Spleen (tissue), 11 donors: ENCODE data around the gene CNTD1. TPM values are rescaled to one million over a fixed set of nuclear protein-coding genes. Genes with fewer than 3 reads are reported as not detected.

ENCODE experiments used
- DNase-seq: peaks from one replicate; pipeline ENCODE4 v3.0.0-alpha.2; 2020
- H3K27ac ChIP-seq, 8 donors: fragments of 200-600 bp; sonication (generic) in 7 of 8; 1 replicate in 4 of 8; 2 replicates in 4 of 8; pipeline versions ENCODE4 v1.5.0 to v1.8.0; 2016 to 2021; ENCODE audit warnings: inconsistent platforms in 4 of 8, mild to moderate bottlenecking in 4 of 8, moderate library complexity in 1 of 8
- H3K27me3 ChIP-seq, 7 donors: fragments of 200-600 bp; sonication (generic) in 6 of 7; replicated peaks in 1 of 7; 1 replicate in 4 of 7; 2 replicates in 3 of 7; pipeline versions ENCODE4 v1.5.0 to v1.8.0; 2016 to 2021; ENCODE audit warnings: inconsistent platforms in 3 of 7, mild to moderate bottlenecking in 1 of 7
- H3K36me3 ChIP-seq, 6 donors: fragments of 200-600 bp; sonication (generic) in 5 of 6; 1 replicate in 4 of 6; 2 replicates in 2 of 6; pipeline versions ENCODE4 v1.5.0 to v1.8.0; 2016 to 2021; ENCODE audit warnings: inconsistent platforms in 2 of 6
- H3K4me1 ChIP-seq, 6 donors: fragments of 200-600 bp; sonication (generic) in 5 of 6; 1 replicate in 3 of 6; 2 replicates in 3 of 6; pipeline versions ENCODE4 v1.5.0 to v1.8.0; 2016 to 2021; ENCODE audit warnings: inconsistent platforms in 3 of 6
- H3K4me3 ChIP-seq, 8 donors: fragments of 200-600 bp; sonication (generic) in 7 of 8; 1 replicate in 4 of 8; 2 replicates in 4 of 8; pipeline versions ENCODE4 v1.5.0 to v1.8.0; 2016 to 2021; ENCODE audit warnings: inconsistent platforms in 4 of 8, mild to moderate bottlenecking in 4 of 8, moderate library complexity in 2 of 8
- H3K9me3 ChIP-seq, 8 donors: fragments of 200-600 bp; sonication (generic) in 7 of 8; 1 replicate in 4 of 8; 2 replicates in 4 of 8; pipeline versions ENCODE4 v1.5.0 to v1.8.0; 2016 to 2021; ENCODE audit warnings: inconsistent platforms in 4 of 8
- POLR2A ChIP-seq, 3 donors: fragments of 450-650 bp; IDR thresholded peaks; one replicate each; pipeline ENCODE4 v1.5.1; 2017; ENCODE audit warnings: antibody characterized with exemption in 3 of 3, mild to moderate bottlenecking in 1 of 3
- POLR2AphosphoS5 ChIP-seq, 3 donors: sonication (generic); formaldehyde crosslinking; IDR thresholded peaks; one replicate each; pipeline ENCODE4 v1.5.1; 2017; ENCODE audit warnings: antibody characterized with exemption in 3 of 3
- WGBS, 5 donors: extraction: QIAGEN DNeasy Blood & Tissue Kit in 3 of 5; methylation state at CpG; one replicate each; pipeline versions ENCODE4 v1.1.5 to v1.1.7; 2013 to 2018; 5-methylcytosine and 5-hydroxymethylcytosine counted together
- intact Hi-C: fragments of 100-400 bp; cut with DNase I; formaldehyde crosslinking; loops from one replicate; pipeline ENCODE4 v1.15.0; 2023; ENCODE audit warnings: low total_unique reads
- polyA plus RNA-seq, 3 donors: library from polyadenylated mRNA; stranded (reverse); fragments of 200-250 nt; gene quantifications; one replicate each; pipeline ENCODE4 v1.2.1, GENCODE V29; 2013
- total RNA-seq, 7 donors: library from RNA; depleted of rRNA in 3 of 7; stranded (reverse); fragments of >200 nt in 3 of 7; fragmentation: NEBNext Ultra II Directional in 4 of 7; extraction: Animal tissue kit (Norgen Biotek cat#: 25700) in 4 of 7; gene quantifications; one replicate each; pipeline versions ENCODE4 v1.1.0 to v1.2.1, GENCODE V29; 2016 to 2021
- TF ChIP-seq, protein P1 (sequence below), 11 experiments: fragments of 200-600 bp in 7 of 11; fragments of 450-650 bp in 4 of 11; sonication (generic) in 4 of 11; IDR thresholded peaks in 8 of 11; conservative IDR thresholded peaks in 3 of 11; 1 replicate in 7 of 11; 2 replicates in 4 of 11; pipeline versions ENCODE4 v1.4.0 to v1.8.0; 2016 to 2021; ENCODE audit warnings: antibody characterized with exemption in 11 of 11, inconsistent platforms in 4 of 11, mild to moderate bottlenecking in 1 of 11
- donor health status: healthy with polysubstance abuse.
- donor health status: DM: no; HTN: no; CAD: no; lungs with moderate emphysema.
- donor health status: DM: no; HTN: no; CAD: no.
- donor health status: Bipolar disorder and iron deficiency.
- donor health status: healthy.
- donor health status: DM: no; HTN: no; CAD: no.
- donor health status: DM: yes; HTN: yes; CAD: no.

CNTD1 gene
- total and polyA plus RNA-seq, 10 donors, result 0.17 to 0.26 (median 0.24) TPM; not detected in 7

DNA sequence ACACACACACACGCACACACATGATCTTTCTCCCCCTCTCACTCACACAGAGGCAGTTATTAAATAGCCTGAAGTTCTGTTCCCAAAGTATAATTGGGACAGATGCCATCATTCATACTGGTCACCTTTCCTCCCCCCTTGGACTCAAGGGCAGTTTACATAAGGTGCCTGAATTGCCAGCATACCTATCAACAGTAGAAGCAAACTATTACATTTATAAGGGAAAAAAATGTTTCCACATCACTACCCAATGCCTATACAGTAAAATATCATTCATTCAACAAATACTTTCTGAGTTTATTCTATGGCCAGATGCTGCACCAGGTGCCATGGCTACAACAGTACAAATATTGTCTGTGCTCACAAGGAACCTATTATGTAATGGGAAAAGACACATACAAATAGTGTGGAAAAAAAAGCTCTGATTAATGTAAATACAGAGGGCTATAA is 6.3 kb downstream of the CNTD1 start:
- Histone ChIP-seq H3K4me3 (no peak overlapping the region), H3K4me1 (no peaks in the 10 kb centered on the region), H3K27me3 (no peaks in the 10 kb centered on the region), H3K9me3 (no peaks in the 10 kb centered on the region), H3K27ac (no peak overlapping the region), H3K36me3 (peaks cover 0 to 24% (median 11%) of the 10 kb centered on the region in 6 donors)
- intact Hi-C loops, result no loop called here
- DNase-seq, result no peak
- WGBS, 5 donors, result 96 to 100% (median 97%) methylated on average over 1 of the region's 1 CpG
- TF ChIP-seq, protein P1, sequence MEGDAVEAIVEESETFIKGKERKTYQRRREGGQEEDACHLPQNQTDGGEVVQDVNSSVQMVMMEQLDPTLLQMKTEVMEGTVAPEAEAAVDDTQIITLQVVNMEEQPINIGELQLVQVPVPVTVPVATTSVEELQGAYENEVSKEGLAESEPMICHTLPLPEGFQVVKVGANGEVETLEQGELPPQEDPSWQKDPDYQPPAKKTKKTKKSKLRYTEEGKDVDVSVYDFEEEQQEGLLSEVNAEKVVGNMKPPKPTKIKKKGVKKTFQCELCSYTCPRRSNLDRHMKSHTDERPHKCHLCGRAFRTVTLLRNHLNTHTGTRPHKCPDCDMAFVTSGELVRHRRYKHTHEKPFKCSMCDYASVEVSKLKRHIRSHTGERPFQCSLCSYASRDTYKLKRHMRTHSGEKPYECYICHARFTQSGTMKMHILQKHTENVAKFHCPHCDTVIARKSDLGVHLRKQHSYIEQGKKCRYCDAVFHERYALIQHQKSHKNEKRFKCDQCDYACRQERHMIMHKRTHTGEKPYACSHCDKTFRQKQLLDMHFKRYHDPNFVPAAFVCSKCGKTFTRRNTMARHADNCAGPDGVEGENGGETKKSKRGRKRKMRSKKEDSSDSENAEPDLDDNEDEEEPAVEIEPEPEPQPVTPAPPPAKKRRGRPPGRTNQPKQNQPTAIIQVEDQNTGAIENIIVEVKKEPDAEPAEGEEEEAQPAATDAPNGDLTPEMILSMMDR (IDR thresholded peaks at IDR 0.05 in 8 of 11, conservative IDR thresholded peaks at IDR 0.05 in 3 of 11), result no peak
- TF ChIP-seq POLR2A (IDR thresholded peaks at IDR 0.05) (no peak), POLR2AphosphoS5 (IDR thresholded peaks at IDR 0.05) (no peak)

DNA sequence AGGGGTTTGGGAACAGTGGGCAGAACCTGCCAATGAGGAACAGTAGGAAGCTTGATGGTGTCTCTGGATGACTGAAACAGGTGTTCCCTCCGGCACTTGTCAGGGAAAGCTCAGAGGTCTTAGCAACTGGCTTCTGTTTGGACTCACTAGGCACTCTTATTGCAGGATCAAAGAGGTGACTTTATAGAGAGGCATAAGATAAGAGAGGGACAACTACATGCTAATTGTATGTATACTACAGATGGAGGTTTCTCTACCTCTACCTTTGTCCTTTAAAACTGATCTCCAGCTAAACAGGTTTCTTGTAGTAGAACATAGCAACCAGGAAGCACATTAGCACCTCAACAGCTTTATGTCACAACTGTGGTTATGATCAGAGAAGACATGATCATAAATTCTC is 7.6 kb downstream of the CNTD1 start:
- Histone ChIP-seq H3K4me3 (no peak overlapping the region), H3K9me3 (no peaks in the 10 kb centered on the region), H3K27me3 (no peaks in the 10 kb centered on the region), H3K4me1 (no peaks in the 10 kb centered on the region), H3K27ac (no peak overlapping the region), H3K36me3 (peaks cover 0 to 38% (median 22%) of the 10 kb centered on the region in 6 donors)
- TF ChIP-seq POLR2A (IDR thresholded peaks at IDR 0.05), result no peak
- TF ChIP-seq, protein P1 (IDR thresholded peaks at IDR 0.05 in 8 of 11, conservative IDR thresholded peaks at IDR 0.05 in 3 of 11), result no peak
- no peak for TF ChIP-seq POLR2AphosphoS5 (IDR thresholded peaks at IDR 0.05)
- intact Hi-C loops, result no loop called here
- DNase-seq, result no peak
- WGBS, 5 donors, result 90 to 100% (median 93%) methylated on average over 1 of the region's 1 CpG

DNA sequence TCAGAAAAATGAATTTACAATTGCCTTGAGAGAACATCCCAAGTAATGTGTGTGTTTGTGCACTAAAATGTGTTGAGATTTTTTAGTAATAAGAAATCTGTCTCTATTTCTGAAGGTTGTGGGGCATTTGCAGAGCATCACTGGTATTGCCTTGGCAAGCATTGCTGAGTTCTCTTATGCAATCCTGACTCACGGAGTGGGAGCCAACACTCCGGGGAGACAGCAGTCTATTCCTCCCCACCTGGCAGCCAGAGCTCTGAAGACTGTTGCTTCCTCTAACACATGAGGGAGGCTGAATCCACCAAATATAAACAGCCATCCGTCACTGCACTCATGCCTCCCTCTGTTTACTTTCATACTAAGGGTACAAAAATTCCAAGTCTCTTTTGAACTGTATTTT is 10.6 kb downstream of the CNTD1 start:
- Histone ChIP-seq H3K36me3 (peaks cover 3 to 68% (median 48%) of the 10 kb centered on the region in 6 donors), H3K4me1 (peaks cover 0 to 1% (median 0%) of the 10 kb centered on the region in 6 donors), H3K27ac (no peak overlapping the region), H3K27me3 (no peaks in the 10 kb centered on the region), H3K9me3 (no peaks in the 10 kb centered on the region), H3K4me3 (no peak overlapping the region)
- DNase-seq, result no peak
- WGBS, 5 donors, result 60 to 86% (median 73%) methylated on average over 3 of the region's 3 CpGs
- intact Hi-C loops, result no loop called here
- TF ChIP-seq POLR2AphosphoS5 (IDR thresholded peaks at IDR 0.05), result no peak
- no peak for TF ChIP-seq POLR2A (IDR thresholded peaks at IDR 0.05)
- TF ChIP-seq, protein P1 (IDR thresholded peaks at IDR 0.05 in 8 of 11, conservative IDR thresholded peaks at IDR 0.05 in 3 of 11), result no peak

DNA sequence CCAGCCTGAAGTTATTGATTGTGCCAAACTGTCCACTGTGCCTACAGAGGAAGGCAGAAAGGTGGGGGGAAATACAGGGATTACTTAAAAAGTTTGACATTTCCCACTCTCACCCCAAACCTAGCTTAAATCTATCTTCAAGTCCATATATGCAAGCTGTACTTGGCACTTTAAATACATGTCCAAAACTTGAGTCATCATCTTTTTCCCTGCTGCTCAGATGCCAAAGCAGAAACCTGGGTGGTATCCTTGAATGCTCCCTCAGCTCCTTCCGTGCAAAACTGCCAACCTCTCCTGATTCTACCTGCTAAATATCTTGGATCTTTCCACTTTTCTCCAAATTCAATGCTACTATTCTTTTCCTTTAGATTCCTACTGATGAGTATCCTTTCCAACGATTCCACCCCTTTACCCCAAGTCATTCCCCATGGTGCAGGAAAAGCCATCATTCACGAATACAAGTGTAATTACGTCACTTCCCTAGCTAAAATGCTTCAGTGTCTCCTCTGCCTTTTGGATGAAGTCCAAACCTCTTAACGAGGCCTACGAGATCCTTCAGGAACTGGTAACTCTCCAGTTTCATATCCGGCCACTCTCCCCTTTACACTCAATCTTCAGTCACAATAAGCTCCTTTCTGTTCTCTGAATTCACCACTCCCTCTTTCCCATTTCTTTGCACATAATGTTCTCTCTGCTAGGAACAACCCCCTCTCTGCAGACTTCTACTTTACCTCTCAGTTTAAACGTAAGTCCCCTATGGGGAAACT is 16.2 kb downstream of the CNTD1 start:
- Histone ChIP-seq H3K36me3 (peaks cover 13 to 100% (median 95%) of the 10 kb centered on the region in 6 donors), H3K27me3 (no peaks in the 10 kb centered on the region), H3K9me3 (no peaks in the 10 kb centered on the region), H3K27ac (peak overlapping the region in 5 of 8 donors; percentile 47 to 63 (median 60)), H3K4me1 (peaks cover 0 to 24% (median 9%) of the 10 kb centered on the region in 6 donors), H3K4me3 (no peak overlapping the region)
- 48 to 65% (median 61%) methylated on average over 8 of the region's 8 CpGs for WGBS, 5 donors
- intact Hi-C loops, result loop anchor here (10.0 kb wide), 1 partner anchor 100 kb away; no protein-coding TSS in a partner anchor
- TF ChIP-seq, protein P1 (IDR thresholded peaks at IDR 0.05 in 8 of 11, conservative IDR thresholded peaks at IDR 0.05 in 3 of 11), result no peak
- no peak for TF ChIP-seq POLR2A (IDR thresholded peaks at IDR 0.05)
- peak in 1 of 3 donors; percentile 13 for TF ChIP-seq POLR2AphosphoS5 (IDR thresholded peaks at IDR 0.05)
- DNase-seq, result no peak
